Right ventricle myocardium superior (tissue), 1 donor: Measurements from ENCODE around the gene ACTA1. TPM values are rescaled to one million over a fixed set of nuclear protein-coding genes. Genes with fewer than 3 reads are reported as not detected.

Experiments used
- ATAC-seq: fragments of 200-7000 bp; cut with Tn5 transposase; one replicate; pipeline ENCODE4 v1.9.1; 2020; ENCODE audit warnings: mild to moderate bottlenecking; ENCODE audit not compliant: poor library complexity
- DNase-seq: peaks from one replicate; pipeline ENCODE4 v3.0.0-alpha.2; 2020
- intact Hi-C: fragments of 100-400 bp; cut with DNase I; formaldehyde crosslinking; loops from one replicate; pipeline ENCODE4 v1.11.2; 2022
- total RNA-seq: library from RNA; stranded (reverse); fragmentation: NEBNext Ultra II Directional; extraction: Animal tissue kit (Norgen Biotek cat#: 25700); gene quantifications from one replicate; pipeline ENCODE4 v1.2.1, GENCODE V29; 2021
- donor health status: DM: no; HTN: yes; CAD: no; lungs with severe emphysema.

ACTA1 gene
- total RNA-seq, 1 donor from 2014 or later: 577 TPM

DNA sequence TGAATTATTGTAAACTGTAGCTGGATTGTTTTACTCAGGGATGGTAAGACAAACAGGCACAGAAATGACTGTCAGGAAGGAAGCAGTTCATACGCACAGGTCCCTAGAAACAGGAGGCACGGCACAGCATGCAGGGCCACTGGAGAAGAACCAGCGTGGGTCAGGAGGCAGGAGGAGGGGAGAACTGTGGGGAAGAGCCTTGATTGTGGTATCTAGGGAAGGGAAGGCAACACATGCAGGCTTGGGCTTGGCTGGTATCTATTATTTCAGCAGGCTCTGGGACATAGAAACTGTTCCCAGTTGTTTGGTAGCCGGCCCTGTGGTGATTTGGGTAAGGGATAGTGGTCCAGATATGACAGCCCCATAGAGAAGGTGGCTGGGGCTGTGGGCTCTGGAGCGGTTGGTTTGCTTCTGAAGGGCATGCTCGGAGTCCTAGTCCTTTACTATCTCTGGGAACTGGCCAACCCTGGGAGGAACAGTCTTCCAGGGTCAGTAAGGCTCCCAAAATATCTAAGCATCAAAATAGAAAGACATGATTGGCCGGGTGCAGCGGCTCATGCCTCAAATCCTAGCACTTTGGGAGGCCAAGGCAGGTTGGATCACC is 47.9 kb downstream of the ACTA1 start:
- no peak for DNase-seq
- ATAC-seq: peak; percentile 79
- intact Hi-C loops: no loop called here

DNA sequence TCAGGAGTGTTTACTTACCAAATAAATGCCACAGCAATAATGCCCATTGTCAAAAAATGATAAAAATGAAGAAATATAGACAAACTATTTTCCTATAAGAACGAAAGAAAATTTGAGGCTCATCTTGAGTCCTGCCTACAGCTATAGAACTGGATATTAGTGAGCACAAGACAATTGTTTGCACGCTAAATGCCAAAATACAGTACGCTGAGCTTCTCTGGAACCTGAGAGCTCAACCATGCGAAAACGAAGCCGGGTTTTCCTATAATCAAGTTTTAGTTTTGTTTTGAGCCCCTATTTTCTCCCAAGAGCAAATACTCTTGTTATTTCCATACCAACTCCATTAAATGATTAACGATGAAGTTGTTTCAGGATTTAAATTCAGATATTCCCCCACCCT is 49.1 kb downstream of the ACTA1 start:
- ATAC-seq: no peak
- DNase-seq: no peak
- intact Hi-C loops: no loop called here

DNA sequence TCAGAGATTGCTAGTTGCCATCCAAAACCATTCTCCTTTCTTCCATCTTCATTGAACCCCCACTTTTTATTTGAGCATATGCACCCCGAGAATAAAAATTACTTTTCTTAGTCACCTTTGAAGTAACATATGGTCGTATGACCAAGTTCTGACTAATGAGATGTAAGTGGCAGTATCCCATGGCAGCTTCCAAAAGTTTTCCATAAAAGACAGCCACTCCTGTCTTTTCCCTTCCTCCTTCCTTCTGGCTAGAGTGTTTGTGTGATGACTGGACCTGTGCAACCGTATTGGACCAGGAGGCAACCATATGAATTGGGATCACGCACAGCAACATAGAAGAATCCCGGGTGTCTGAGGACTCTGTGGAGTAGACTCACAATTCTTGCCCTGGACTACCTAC is 49.9 kb downstream of the ACTA1 start:
- DNase-seq: no peak
- intact Hi-C loops: no loop called here
- no peak for ATAC-seq

DNA sequence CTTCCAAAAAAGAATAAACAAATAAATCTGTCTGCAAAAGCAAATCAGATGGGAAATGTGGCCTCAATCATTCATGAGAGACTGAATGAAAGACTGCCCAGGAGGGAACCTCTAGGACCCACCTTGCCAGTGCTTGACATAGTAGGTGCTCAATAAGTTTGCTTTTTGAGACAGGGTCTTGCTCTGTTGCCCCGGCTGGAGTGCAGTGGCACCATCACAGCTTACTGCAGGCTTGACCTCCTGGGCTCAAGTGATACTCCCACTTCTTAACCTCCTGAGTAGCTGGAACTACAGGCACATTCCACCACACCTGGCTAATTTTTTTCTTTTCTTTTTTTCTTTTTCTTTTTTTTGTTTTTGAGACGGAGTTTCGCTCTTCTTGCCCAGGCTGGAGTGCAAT is 50.7 kb downstream of the ACTA1 start:
- intact Hi-C loops: no loop called here
- DNase-seq (no peak), ATAC-seq (no peak)

Other genes starting within 250 kb of the ACTA1 start
- 103 TPM for gene RAB4A, start 163.0 kb downstream of the ACTA1 start, total RNA-seq
- gene CCSAP, start 91.0 kb downstream of the ACTA1 start, total RNA-seq: 1.8 TPM
- 29.5 TPM for gene NUP133, start 74.2 kb upstream of the ACTA1 start, total RNA-seq
- 11.3 TPM for gene ABCB10, start 124.6 kb upstream of the ACTA1 start, total RNA-seq
- 9.0 TPM for gene TAF5L, start 192.0 kb upstream of the ACTA1 start, total RNA-seq
- gene URB2, start 192.2 kb upstream of the ACTA1 start, total RNA-seq: 3.2 TPM